Breast epithelium (tissue), 3 donors: ENCODE results near the gene FER.

ENCODE experiments used
- CTCF ChIP-seq, 3 donors: fragments of 450-650 bp; IDR thresholded peaks; one replicate each; pipeline ENCODE4 v1.5.1; 2016 to 2017; ENCODE audit warnings: antibody characterized with exemption in 3 of 3, mild to moderate bottlenecking in 3 of 3, moderate library complexity in 3 of 3
- POLR2A ChIP-seq: fragments of 450-650 bp; IDR thresholded peaks from one replicate; pipeline ENCODE4 v1.6.1; 2016; ENCODE audit warnings: antibody characterized with exemption, mild to moderate bottlenecking, moderate library complexity
- POLR2AphosphoS5 ChIP-seq, 3 donors: sonication (generic); formaldehyde crosslinking; IDR thresholded peaks; one replicate each; pipeline ENCODE4 v1.6.1; 2017; ENCODE audit warnings: antibody characterized with exemption in 3 of 3

- TF ChIP-seq CTCF (IDR thresholded peaks at IDR 0.05) = no peak
- TF ChIP-seq POLR2A = no peak
- TF ChIP-seq POLR2AphosphoS5 (IDR thresholded peaks at IDR 0.05) = no peak
These were observed 226.9 kb downstream of the FER start for GRCh38 chr5:108974594-108974993.
